DND-41 (cell line): ENCODE results near the gene ZC3H7A.

Source experiments
- CTCF ChIP-seq: IDR thresholded peaks from 2 replicates; pipeline ENCODE4 v1.5.1; 2012; ENCODE audit warnings: borderline replicate concordance, low read length, moderate library complexity, mild to moderate bottlenecking; ENCODE audit not compliant: poor library complexity, severe bottlenecking; ENCODE audit errors: extremely low read depth
- EZH2 ChIP-seq: IDR thresholded peaks from 3 replicates; pipeline ENCODE4 v1.6.1; 2012; ENCODE audit warnings: borderline replicate concordance, low read depth, mild to moderate bottlenecking, moderate library complexity, low read length, inconsistent platforms; ENCODE audit not compliant: severe bottlenecking

GRCh38 chr16:11784038-11784369, 13.1 kb downstream of the ZC3H7A start:
- no peak for TF ChIP-seq CTCF
- TF ChIP-seq EZH2: no peak
